Left ventricle myocardium inferior (tissue), 1 donor: ENCODE data around the gene TPO. TPM values are rescaled to one million over a fixed set of nuclear protein-coding genes. Genes with fewer than 3 reads are reported as not detected.

Experiments used
- DNase-seq: peaks from one replicate; pipeline ENCODE4 v3.0.0-alpha.2; 2020
- H3K27ac ChIP-seq: fragments of 200-600 bp; replicated peaks from 2 replicates; pipeline ENCODE4 v1.8.0; 2021
- H3K27me3 ChIP-seq: fragments of 200-600 bp; 2 replicates; pipeline ENCODE4 v1.8.0; 2021; ENCODE audit warnings: low read depth
- H3K36me3 ChIP-seq: fragments of 200-600 bp; 2 replicates; pipeline ENCODE4 v1.8.0; 2021
- H3K4me1 ChIP-seq: fragments of 200-600 bp; 2 replicates; pipeline ENCODE4 v1.8.0; 2021
- H3K4me3 ChIP-seq: fragments of 200-600 bp; 2 replicates; pipeline ENCODE4 v1.8.0; 2021; ENCODE audit warnings: mild to moderate bottlenecking, moderate library complexity
- H3K9me3 ChIP-seq: fragments of 200-600 bp; replicated peaks from 2 replicates; pipeline ENCODE4 v1.8.0; 2021
- CTCF ChIP-seq: fragments of 200-600 bp; IDR thresholded peaks from 2 replicates; pipeline ENCODE4 v1.8.0; 2021; ENCODE audit warnings: antibody characterized with exemption, mild to moderate bottlenecking, borderline replicate concordance
- intact Hi-C: fragments of 100-400 bp; cut with micrococcal nuclease; formaldehyde crosslinking; loops from one replicate; pipeline ENCODE4 v1.11.0; 2022
- total RNA-seq: library from RNA; stranded (reverse); fragmentation: NEBNext Ultra II Directional; extraction: Animal tissue kit (Norgen Biotek cat#: 25700); gene quantifications from one replicate; pipeline ENCODE4 v1.2.1, GENCODE V29; 2021
- donor health status: DM: no; HTN: yes; CAD: no; lungs with severe emphysema.

TPO gene
- total RNA-seq, 1 donor from 2014 or later, result 7.1 TPM

GRCh38 chr2:1581965-1582625, 168.8 kb downstream of the TPO start:
- Histone ChIP-seq H3K9me3 (no peaks in the 10 kb centered on the region), H3K36me3 (no peaks in the 10 kb centered on the region), H3K27ac (peak overlapping the region; percentile 73), H3K4me3 (no peak overlapping the region), H3K4me1 (no peaks in the 10 kb centered on the region), H3K27me3 (peaks cover 27% of the 10 kb centered on the region)
- intact Hi-C loops, result no loop called here
- TF ChIP-seq CTCF, result no peak
- no peak for DNase-seq

GRCh38 chr2:1582891-1583341, 169.7 kb downstream of the TPO start:
- no peak for TF ChIP-seq CTCF
- Histone ChIP-seq H3K36me3 (no peaks in the 10 kb centered on the region), H3K4me1 (no peaks in the 10 kb centered on the region), H3K27me3 (peaks cover 27% of the 10 kb centered on the region), H3K9me3 (no peaks in the 10 kb centered on the region), H3K4me3 (no peak overlapping the region), H3K27ac (no peak overlapping the region)
- intact Hi-C loops, result no loop called here
- DNase-seq, result no peak

GRCh38 chr2:1584051-1584531, 170.8 kb downstream of the TPO start:
- DNase-seq, result no peak
- Histone ChIP-seq H3K36me3 (no peaks in the 10 kb centered on the region), H3K9me3 (no peaks in the 10 kb centered on the region), H3K4me3 (no peak overlapping the region), H3K4me1 (peaks cover 2% of the 10 kb centered on the region), H3K27me3 (peaks cover 29% of the 10 kb centered on the region), H3K27ac (no peak overlapping the region)
- intact Hi-C loops, result no loop called here
- TF ChIP-seq CTCF, result no peak

GRCh38 chr2:1584691-1585485, 171.6 kb downstream of the TPO start:
- intact Hi-C loops, result no loop called here
- Histone ChIP-seq H3K4me3 (no peak overlapping the region), H3K27ac (no peak overlapping the region), H3K9me3 (no peaks in the 10 kb centered on the region), H3K4me1 (peaks cover 8% of the 10 kb centered on the region), H3K36me3 (no peaks in the 10 kb centered on the region), H3K27me3 (peaks cover 35% of the 10 kb centered on the region)
- no peak for TF ChIP-seq CTCF
- DNase-seq, result no peak

GRCh38 chr2:1585635-1586034, 172.4 kb downstream of the TPO start:
- no peak for TF ChIP-seq CTCF
- intact Hi-C loops, result no loop called here
- peaks cover 41% of the 10 kb centered on the region for H3K27me3 ChIP-seq
- H3K4me3 ChIP-seq, result no peak overlapping the region
- H3K4me1 ChIP-seq, result peaks cover 16% of the 10 kb centered on the region
- DNase-seq, result no peak
- peaks cover 4% of the 10 kb centered on the region for H3K9me3 ChIP-seq
- H3K27ac ChIP-seq, result no peak overlapping the region
- H3K36me3 ChIP-seq, result no peaks in the 10 kb centered on the region
